VCaP (cell line): ENCODE results near the gene GMPPB.

Source experiments
- H3K27ac ChIP-seq: fragments of 450-650 bp; 2 replicates; pipeline ENCODE4 v1.5.1; 2017
- TF ChIP-seq, protein P1 (sequence below): fragments of 450-650 bp; conservative IDR thresholded peaks from 2 replicates; pipeline ENCODE4 v1.5.1; 2017; ENCODE audit warnings: mild to moderate bottlenecking, moderate library complexity

GMPPB gene

DNA sequence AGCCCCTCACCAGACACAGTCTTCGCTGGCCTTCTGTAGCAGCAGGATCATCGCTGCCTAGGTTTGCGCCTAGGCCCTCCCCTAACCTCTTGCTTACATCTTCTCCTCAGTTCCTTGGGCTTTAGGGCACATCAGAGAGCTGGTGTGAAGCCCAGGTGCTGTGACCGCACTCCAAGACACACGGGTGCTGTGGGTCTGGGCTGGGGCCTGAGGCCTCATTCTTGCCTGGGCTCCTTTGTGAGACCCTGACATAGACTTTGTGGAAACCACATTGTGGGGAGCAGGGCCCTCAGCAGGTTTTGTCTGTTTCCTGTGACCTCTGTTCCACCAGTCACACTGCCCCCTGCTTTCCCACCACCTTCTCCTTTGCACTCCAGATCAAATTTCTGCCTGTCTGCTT is 12.3 kb downstream of the GMPPB start:
- H3K27ac ChIP-seq: no peak overlapping the region
- TF ChIP-seq, protein P1, sequence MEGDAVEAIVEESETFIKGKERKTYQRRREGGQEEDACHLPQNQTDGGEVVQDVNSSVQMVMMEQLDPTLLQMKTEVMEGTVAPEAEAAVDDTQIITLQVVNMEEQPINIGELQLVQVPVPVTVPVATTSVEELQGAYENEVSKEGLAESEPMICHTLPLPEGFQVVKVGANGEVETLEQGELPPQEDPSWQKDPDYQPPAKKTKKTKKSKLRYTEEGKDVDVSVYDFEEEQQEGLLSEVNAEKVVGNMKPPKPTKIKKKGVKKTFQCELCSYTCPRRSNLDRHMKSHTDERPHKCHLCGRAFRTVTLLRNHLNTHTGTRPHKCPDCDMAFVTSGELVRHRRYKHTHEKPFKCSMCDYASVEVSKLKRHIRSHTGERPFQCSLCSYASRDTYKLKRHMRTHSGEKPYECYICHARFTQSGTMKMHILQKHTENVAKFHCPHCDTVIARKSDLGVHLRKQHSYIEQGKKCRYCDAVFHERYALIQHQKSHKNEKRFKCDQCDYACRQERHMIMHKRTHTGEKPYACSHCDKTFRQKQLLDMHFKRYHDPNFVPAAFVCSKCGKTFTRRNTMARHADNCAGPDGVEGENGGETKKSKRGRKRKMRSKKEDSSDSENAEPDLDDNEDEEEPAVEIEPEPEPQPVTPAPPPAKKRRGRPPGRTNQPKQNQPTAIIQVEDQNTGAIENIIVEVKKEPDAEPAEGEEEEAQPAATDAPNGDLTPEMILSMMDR: no peak

- H3K27ac ChIP-seq: no peak overlapping the region
- TF ChIP-seq, protein P1: no peak
Measured at GRCh38 chr3:49709852-49710251, 13.9 kb downstream of the GMPPB start.

GRCh38 chr3:49707113-49707480 is 16.7 kb downstream of the GMPPB start:
- TF ChIP-seq, protein P1: no peak
- H3K27ac ChIP-seq: no peak overlapping the region

- H3K27ac ChIP-seq: no peak overlapping the region
- TF ChIP-seq, protein P1: no peak
Measured at GRCh38 chr3:49706456-49707112, 17.2 kb downstream of the GMPPB start.

- TF ChIP-seq, protein P1: no peak
Measured at GRCh38 chr3:49705390-49705960, 18.3 kb downstream of the GMPPB start.

DNA sequence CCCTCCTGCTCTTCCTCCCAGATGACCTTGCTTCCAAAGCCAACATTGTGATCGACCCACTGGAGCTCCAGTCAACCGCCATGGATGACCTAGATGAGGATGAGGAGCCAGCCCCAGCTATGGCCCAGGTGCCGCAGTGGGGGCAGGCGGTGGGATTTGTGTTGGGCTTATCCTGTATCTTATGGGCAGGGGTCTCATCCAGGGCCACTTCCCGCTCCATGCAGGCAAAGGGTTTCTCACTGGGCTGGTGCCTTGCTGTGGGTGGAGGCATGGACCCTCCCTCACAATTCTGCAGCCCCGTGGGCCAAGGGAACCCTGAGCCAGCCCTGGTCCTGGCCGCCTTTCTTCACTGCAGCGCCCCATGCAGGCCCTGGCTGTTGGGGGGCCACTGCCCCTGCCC is 19.1 kb downstream of the GMPPB start:
- no peak overlapping the region for H3K27ac ChIP-seq
- TF ChIP-seq, protein P1: no peak

More at GRCh38 chr3:49705390-49705960, 18.3 kb downstream of the GMPPB start:
- H3K27ac ChIP-seq: no peak overlapping the region

GRCh38 chr3:49703956-49704355 is 19.8 kb downstream of the GMPPB start:
- TF ChIP-seq, protein P1: no peak

More at GRCh38 chr3:49703956-49704355, 19.8 kb downstream of the GMPPB start:
- peak overlapping the region; percentile 25; the same call in 1 of the 2 replicates for H3K27ac ChIP-seq
